NOMO-1 (cell line): ENCODE measurements around the gene ICA1.
"Not testable (repeated sequence)": the region's sequence is repeated elsewhere in the genome, so short reads cannot be mapped to it uniquely, and the experiment has no call there.

Experiments
- DNase-seq, 2 experiments: peaks; one replicate each; lab custom pipeline; 2025; ENCODE audit not compliant: unreplicated experiment in 2 of 2; lab: John Stamatoyannopoulos, UW

The ICA1 gene

DNA sequence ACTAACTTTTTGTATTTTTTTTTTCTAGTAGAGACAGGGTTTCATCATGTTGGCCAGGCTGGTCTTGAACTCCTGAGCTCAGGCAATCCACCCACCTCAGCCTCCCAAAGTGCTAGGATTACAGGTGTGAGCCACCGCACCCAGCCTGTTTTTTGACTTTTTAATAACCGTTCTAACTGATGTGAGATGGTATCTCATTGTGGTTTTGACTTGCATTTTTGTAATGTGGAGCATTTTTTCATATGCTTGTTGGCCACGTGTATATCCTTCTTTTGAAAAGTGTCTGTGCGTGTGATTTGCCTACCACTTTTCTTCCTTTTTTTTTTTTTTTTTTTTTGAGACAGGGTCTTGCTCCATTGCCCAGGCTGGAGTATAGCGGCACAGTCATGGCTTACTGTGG is 198.7 kb downstream of the ICA1 start:
- DNase-seq = not testable (repeated sequence)
